Panc1 (cell line): ENCODE data around the gene CDK5RAP3.

ENCODE experiments used
- POLR2AphosphoS5 ChIP-seq: IDR thresholded peaks from 2 replicates; pipeline ENCODE4 v1.6.1; 2012; ENCODE audit warnings: mild to moderate bottlenecking, low read depth, low read length, moderate library complexity
- REST ChIP-seq, 2 experiments: IDR thresholded peaks; 2 replicates each; pipeline ENCODE4 v1.6.1; 2011 to 2012; ENCODE audit warnings: low read depth in 2 of 2, control low read depth in 1 of 2, low read length in 1 of 2, mild to moderate bottlenecking in 1 of 2, moderate library complexity in 1 of 2; ENCODE audit not compliant: insufficient read depth in 1 of 2
- SIN3A ChIP-seq: IDR thresholded peaks from 2 replicates; pipeline ENCODE4 v1.6.1; 2012; ENCODE audit warnings: low read depth, mild to moderate bottlenecking, low read length, moderate library complexity, borderline replicate concordance; ENCODE audit not compliant: insufficient read depth
- TCF7L2 ChIP-seq: IDR thresholded peaks from 2 replicates; pipeline ENCODE4 v1.6.1; 2011; ENCODE audit warnings: mild to moderate bottlenecking, low read depth, low read length, inconsistent platforms
- TF ChIP-seq, protein P1 (sequence below): fragments of 450-650 bp; IDR thresholded peaks from 2 replicates; pipeline ENCODE4 v1.5.1; 2017; ENCODE audit warnings: mild to moderate bottlenecking

GRCh38 chr17:47957591-47958490 is 13.1 kb upstream of the CDK5RAP3 start, which contains the start of gene PRR15L:
- TF ChIP-seq, protein P1, sequence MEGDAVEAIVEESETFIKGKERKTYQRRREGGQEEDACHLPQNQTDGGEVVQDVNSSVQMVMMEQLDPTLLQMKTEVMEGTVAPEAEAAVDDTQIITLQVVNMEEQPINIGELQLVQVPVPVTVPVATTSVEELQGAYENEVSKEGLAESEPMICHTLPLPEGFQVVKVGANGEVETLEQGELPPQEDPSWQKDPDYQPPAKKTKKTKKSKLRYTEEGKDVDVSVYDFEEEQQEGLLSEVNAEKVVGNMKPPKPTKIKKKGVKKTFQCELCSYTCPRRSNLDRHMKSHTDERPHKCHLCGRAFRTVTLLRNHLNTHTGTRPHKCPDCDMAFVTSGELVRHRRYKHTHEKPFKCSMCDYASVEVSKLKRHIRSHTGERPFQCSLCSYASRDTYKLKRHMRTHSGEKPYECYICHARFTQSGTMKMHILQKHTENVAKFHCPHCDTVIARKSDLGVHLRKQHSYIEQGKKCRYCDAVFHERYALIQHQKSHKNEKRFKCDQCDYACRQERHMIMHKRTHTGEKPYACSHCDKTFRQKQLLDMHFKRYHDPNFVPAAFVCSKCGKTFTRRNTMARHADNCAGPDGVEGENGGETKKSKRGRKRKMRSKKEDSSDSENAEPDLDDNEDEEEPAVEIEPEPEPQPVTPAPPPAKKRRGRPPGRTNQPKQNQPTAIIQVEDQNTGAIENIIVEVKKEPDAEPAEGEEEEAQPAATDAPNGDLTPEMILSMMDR = no peak
- no peak for TF ChIP-seq REST (IDR thresholded peaks at IDR 0.05; ENCODE audit: insufficient read depth in 1 of 2, low read depth in 2 of 2, low read length in 1 of 2)
- TF ChIP-seq POLR2AphosphoS5 = no peak
- TF ChIP-seq TCF7L2 = no peak
- TF ChIP-seq SIN3A = no peak
